ENCODE data around the gene NPR1.
A peak's percentile ranks its signal among the peaks of the same experiment; 100 is the strongest.

NPR1 gene

GRCh38 chr1:153727463-153728304, 49.2 kb downstream of the NPR1 start, which contains the start of gene INTS3:
Gene INTS3 (plus strand): TSS chr1:153728050. CDS start chr1:153728635, 585 bp downstream.
- peak; percentile 99 for DNase-seq (ENCODE audit: low spot score)

GRCh38 chr1:153728305-153729066, 50.0 kb downstream of the NPR1 start:
- no peak for DNase-seq (ENCODE audit: low spot score)

- peak; percentile 1 for DNase-seq (ENCODE audit: low spot score)
Observed at GRCh38 chr1:153730468-153730988, 52.0 kb downstream of the NPR1 start.

GRCh38 chr1:153733970-153734369, 55.5 kb downstream of the NPR1 start:
- DNase-seq (ENCODE audit: low spot score): no peak

GRCh38 chr1:153734396-153735089, 56.1 kb downstream of the NPR1 start:
- no peak for DNase-seq (ENCODE audit: low spot score)

GRCh38 chr1:153735090-153735420, 56.6 kb downstream of the NPR1 start:
- no peak for DNase-seq (ENCODE audit: low spot score)

- DNase-seq (ENCODE audit: low spot score): no peak
Observed at GRCh38 chr1:153741986-153742385, 63.5 kb downstream of the NPR1 start.

GRCh38 chr1:153742411-153743142, 64.1 kb downstream of the NPR1 start:
- no peak for DNase-seq (ENCODE audit: low spot score)
